Measurements from ENCODE around the gene SPIRE1.

GRCh38 chr18:12443551-12443950, 214.4 kb downstream of the SPIRE1 start:
- TF ChIP-seq CTCF (IDR thresholded peaks at IDR 0.05; ENCODE audit: insufficient read depth, low read length, poor library complexity, severe bottlenecking), result no peak
- TF ChIP-seq EZH2phosphoT487 (conservative IDR thresholded peaks at IDR 0.05; ENCODE audit: low read length), result no peak
